HCT116 (cell line): ENCODE measurements around the gene PKN1. TPM values are rescaled to one million over a fixed set of nuclear protein-coding genes. Genes with fewer than 3 reads are reported as not detected.

Source experiments
- ATAC-seq: fragments of 200-7000 bp; cut with Tn5 transposase; 2 replicates; pipeline ENCODE4 v1.9.1; 2020; ENCODE audit warnings: mild to moderate bottlenecking, moderate library complexity
- BruUV-seq: library from RNA; stranded (reverse); fragments of 400-500 nt; replicated peaks from 2 replicates; lab custom pipeline; 2021; lab: Mats Ljungman, UMichigan
- CTCF ChIA-PET: fragments of 300-600 bp; sonication (Branson Sonifier 250); formaldehyde crosslinking; loops from one replicate; lab custom pipeline; 2021; ENCODE audit warnings: antibody characterized with exemption; lab: Charles Lee
- POLR2A ChIA-PET: fragments of 300-600, 350-600 bp; sonication (Branson Sonifier 250); formaldehyde crosslinking; loops from one replicate; lab custom pipeline; 2021; ENCODE audit warnings: antibody characterized with exemption; lab: Charles Lee
- RAD21 ChIA-PET, 2 experiments: fragments of 300-600 bp; sonication (Branson Sonifier 250); formaldehyde crosslinking; loops; one replicate each; lab custom pipeline; 2023; ENCODE audit warnings: low total read pairs in 2 of 2; ENCODE audit not compliant: uncharacterized antibody in 2 of 2, unreplicated experiment in 2 of 2, low non-redundant PET in 1 of 2; lab: Charles Lee
- DNase-seq: peaks from one replicate; pipeline ENCODE4 v3.0.0-alpha.2; 2010; ENCODE audit warnings: low read depth, low spot score
- H2AFZ ChIP-seq: fragments of 200-600 bp; shearing (Covaris generic), sonication (generic); 2 replicates; pipeline ENCODE4 v1.6.1; 2017; ENCODE audit warnings: low read depth, mixed run types, mixed read lengths, antibody characterized with exemption, low read length; ENCODE audit not compliant: poor library complexity, severe bottlenecking
- H3K27ac ChIP-seq: 2 replicates; pipeline ENCODE4 v1.5.1; 2012; ENCODE audit warnings: low read depth, low read length
- H3K27me3 ChIP-seq: fragments of 200-600 bp; sonication (generic); 2 replicates; pipeline ENCODE4 v1.6.1; 2016; ENCODE audit warnings: mixed run types, low read length, mixed read lengths; ENCODE audit not compliant: insufficient read depth
- H3K36me3 ChIP-seq, 2 experiments: fragments of 200-500 bp in 1 of 2; fragments of 200-600 bp in 1 of 2; sonication (Bioruptor generic) in 1 of 2; sonication (generic) in 1 of 2; 2 replicates each; pipeline versions ENCODE4 v1.5.1 to v1.6.1; 2014 to 2016; ENCODE audit warnings: low read length in 2 of 2, inconsistent platforms in 1 of 2, mixed read lengths in 1 of 2, mixed run types in 1 of 2; ENCODE audit not compliant: insufficient read depth in 2 of 2, control insufficient read depth in 1 of 2
- H3K4me1 ChIP-seq, 2 experiments: fragments of 200-600 bp in 1 of 2; sonication (generic) in 1 of 2; 2 replicates each; pipeline versions ENCODE4 v1.5.1 to v1.6.1; 2012 to 2017; ENCODE audit warnings: low read length in 2 of 2, inconsistent platforms in 1 of 2, mild to moderate bottlenecking in 1 of 2, mixed read lengths in 1 of 2, mixed run types in 1 of 2, moderate library complexity in 1 of 2; ENCODE audit not compliant: insufficient read depth in 2 of 2, control insufficient read depth in 1 of 2
- H3K4me2 ChIP-seq: fragments of 200-600 bp; sonication (generic); 2 replicates; pipeline ENCODE4 v1.6.1; 2017; ENCODE audit warnings: mixed run types, low read length, mixed read lengths
- H3K4me3 ChIP-seq, 2 experiments: fragments of 200-600 bp in 1 of 2; sonication (generic) in 1 of 2; replicated peaks in 1 of 2; 2 replicates each; pipeline ENCODE4 v1.5.1; 2011 to 2016; ENCODE audit warnings: low read length in 2 of 2, control low read depth in 1 of 2, low read depth in 1 of 2, mild to moderate bottlenecking in 1 of 2, mixed read lengths in 1 of 2, mixed run types in 1 of 2
- H3K79me2 ChIP-seq: fragments of 200-600 bp; sonication (generic); 2 replicates; pipeline ENCODE4 v1.6.1; 2017; ENCODE audit warnings: mild to moderate bottlenecking, mixed run types, low read length, moderate library complexity, mixed read lengths; ENCODE audit not compliant: insufficient read depth
- H3K9ac ChIP-seq: fragments of 200-600 bp; sonication (generic); 2 replicates; pipeline ENCODE4 v1.6.1; 2016; ENCODE audit warnings: low read length, mixed read lengths
- H3K9me2 ChIP-seq: fragments of 200-600 bp; sonication (generic), shearing (Covaris generic); 2 replicates; pipeline ENCODE4 v1.6.1; 2017; ENCODE audit warnings: mixed run types, mild to moderate bottlenecking, moderate library complexity; ENCODE audit not compliant: insufficient read depth
- H3K9me3 ChIP-seq, 2 experiments: fragments of 200-500 bp in 1 of 2; fragments of 200-600 bp in 1 of 2; sonication (Bioruptor generic) in 1 of 2; sonication (generic) in 1 of 2; 2 replicates each; pipeline ENCODE4 v1.6.1; 2014 to 2017; ENCODE audit warnings: low read length in 2 of 2, mixed read lengths in 2 of 2, inconsistent platforms in 1 of 2, low read depth in 1 of 2, mild to moderate bottlenecking in 1 of 2, mixed run types in 1 of 2, moderate library complexity in 1 of 2; ENCODE audit not compliant: control insufficient read depth in 1 of 2, insufficient read depth in 1 of 2
- H4K20me1 ChIP-seq: fragments of 200-600 bp; sonication (generic), shearing (Covaris generic); 2 replicates; pipeline ENCODE4 v1.6.1; 2017; ENCODE audit warnings: mixed run types, mild to moderate bottlenecking, moderate library complexity; ENCODE audit not compliant: insufficient read depth
- CEBPB ChIP-seq: IDR thresholded peaks from 2 replicates; pipeline ENCODE4 v1.6.1; 2012; ENCODE audit warnings: low read depth
- ELF1 ChIP-seq: IDR thresholded peaks from 2 replicates; pipeline ENCODE4 v1.6.1; 2012; ENCODE audit warnings: low read depth, borderline replicate concordance
- EZH2 ChIP-seq: fragments of 200-600 bp; sonication (generic); IDR thresholded peaks from 2 replicates; pipeline ENCODE4 v1.6.1; 2017; ENCODE audit warnings: antibody characterized with exemption, mixed run types
- FOSL1 ChIP-seq: IDR thresholded peaks from 2 replicates; pipeline ENCODE4 v1.6.1; 2012; ENCODE audit warnings: low read depth
- RAD21 ChIP-seq: IDR thresholded peaks from 2 replicates; pipeline ENCODE4 v1.6.1; 2012; ENCODE audit warnings: low read depth, mild to moderate bottlenecking
- SP1 ChIP-seq: IDR thresholded peaks from 2 replicates; pipeline ENCODE4 v1.6.1; 2012; ENCODE audit warnings: low read depth
- ZFX ChIP-seq: fragments of 450-650 bp; IDR thresholded peaks from 2 replicates; pipeline ENCODE4 v1.6.1; 2017
- intact Hi-C: fragments of 100-400 bp; cut with micrococcal nuclease; formaldehyde crosslinking; loops from 2 replicates; pipeline ENCODE4 v1.10.0; 2022
- total RNA-seq: library from RNA; stranded (reverse); gene quantifications from one replicate; pipeline ENCODE4 v1.2.1, GENCODE V29; 2021; ENCODE audit not compliant: unreplicated experiment

The PKN1 gene
- total RNA-seq, 1 experiment from 2014 or later = 248 TPM

DNA sequence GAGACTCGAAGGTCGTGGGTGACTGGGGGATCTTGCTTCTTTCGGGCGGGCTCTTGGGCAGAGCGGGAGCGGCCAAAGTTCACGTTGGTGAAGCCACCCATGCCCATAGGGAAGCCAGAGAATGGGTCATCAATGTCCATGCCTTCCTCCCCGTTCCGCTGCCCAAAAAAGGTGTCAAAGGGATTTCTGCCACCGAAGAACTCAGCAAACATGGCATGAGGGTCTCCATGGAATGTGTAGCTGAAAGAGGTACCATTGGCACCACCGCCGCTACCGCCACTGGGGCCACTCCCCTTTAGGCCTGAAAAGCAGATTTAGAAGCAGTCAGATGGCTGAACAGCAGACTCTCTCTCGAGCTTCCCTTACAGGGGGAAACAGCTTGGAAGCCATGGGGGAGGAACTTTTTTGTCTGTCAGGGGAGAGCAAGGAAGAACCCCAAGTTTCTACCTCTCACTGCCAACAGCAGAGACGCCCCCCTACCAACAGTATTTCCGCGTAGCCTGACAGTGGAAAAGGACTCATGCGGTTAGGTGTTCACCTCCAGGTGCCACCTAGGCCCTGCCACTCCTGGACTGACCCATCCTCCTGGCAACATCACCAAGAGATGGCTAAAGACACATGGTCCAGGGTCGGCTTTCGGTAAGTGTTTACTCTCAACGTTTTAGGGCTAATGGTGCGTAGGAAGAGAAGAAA, 83.8 kb downstream of the PKN1 start:
- RAD21 ChIA-PET = interaction anchor here in 1 of 2 experiments (1.7 kb wide), 1 partner anchor 55 kb away, joined by 4 read pairs; the partner anchor contains the start of gene NDUFB7
- POLR2A ChIA-PET = interaction anchor here (0.7 to 4.7 kb wide), 3 partner anchors 9 to 34 kb away, joined by 3 to 112 read pairs (median 22); no protein-coding TSS in a partner anchor
- Histone ChIP-seq H4K20me1 (peaks cover 38% of the 10 kb centered on the region; the same call in 1 of the 2 replicates), H3K4me1 (peaks cover 49 to 83% of the 10 kb centered on the region in 2 experiments), H3K4me3 (peak overlapping the region; percentile 90 to 96), H3K36me3 (peaks cover 7 to 30% of the 10 kb centered on the region in 2 experiments; a peak in 3 of 4 replicates), H2AFZ (no peak overlapping the region), H3K27me3 (no peaks in the 10 kb centered on the region), H3K9me2 (no peaks in the 10 kb centered on the region), H3K4me2 (peak overlapping the region; percentile 95), H3K9ac (peak overlapping the region; percentile 99), H3K79me2 (peaks cover 44% of the 10 kb centered on the region), H3K27ac (peak overlapping the region; percentile 97), H3K9me3 (no peaks in the 10 kb centered on the region)
- no peak for DNase-seq
- CTCF ChIA-PET = interaction anchor here (1.9 kb wide), 1 partner anchor 38 kb away, joined by 4 read pairs; no protein-coding TSS in a partner anchor
- no peak for ATAC-seq
- BruUV-seq = TSS peak; percentile 58
- intact Hi-C loops = no loop called here
- TF ChIP-seq ELF1 (no peak), CEBPB (no peak), SP1 (no peak), ZFX (no peak), RAD21 (no peak; the same call in 1 of the 2 replicates), EZH2 (no peak), FOSL1 (no peak)

DNA sequence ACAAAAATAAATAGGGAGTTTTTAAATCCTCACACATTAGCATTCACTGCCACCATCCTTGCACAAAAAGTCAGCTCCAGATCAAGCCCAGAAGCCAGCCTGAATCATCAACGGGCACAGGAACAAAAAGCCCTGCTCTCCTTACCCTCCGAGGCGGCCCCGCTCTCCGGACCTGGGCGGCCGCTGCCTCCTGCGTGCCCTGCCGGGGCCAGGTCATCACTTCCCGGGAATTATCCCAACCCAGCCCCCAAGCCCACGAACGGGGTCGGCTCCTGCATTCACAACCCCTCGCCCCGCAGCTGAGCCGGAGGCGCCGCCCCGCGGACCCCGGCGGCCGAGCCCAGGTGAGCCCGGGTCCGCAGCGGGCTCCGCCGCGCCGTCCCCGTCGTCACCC, 84.3 kb downstream of the PKN1 start:
- no peak for TF ChIP-seq FOSL1
- ChIA-PET POLR2A (interaction anchor here (0.7 to 4.7 kb wide), 9 partner anchors 8 to 180 kb away, joined by 3 to 112 read pairs (median 7); partner anchors contain the start of genes GIPC1 and NDUFB7), CTCF (interaction anchor here (1.9 kb wide), 1 partner anchor 39 kb away, joined by 4 read pairs; no protein-coding TSS in a partner anchor), RAD21 (interaction anchor here in 1 of 2 experiments (1.7 kb wide), 1 partner anchor 54 kb away, joined by 4 read pairs; the partner anchor contains the start of gene NDUFB7)
- no peak for DNase-seq
- H3K79me2 ChIP-seq = peaks cover 44% of the 10 kb centered on the region
- H4K20me1 ChIP-seq = peaks cover 38% of the 10 kb centered on the region; the same call in 1 of the 2 replicates
- H3K27me3 ChIP-seq = no peaks in the 10 kb centered on the region
- intact Hi-C loops = no loop called here
- BruUV-seq = no TSS peak
- no peaks in the 10 kb centered on the region for H3K9me3 ChIP-seq
- no peak for ATAC-seq
- no peaks in the 10 kb centered on the region for H3K9me2 ChIP-seq
- peak overlapping the region; percentile 97 for H3K27ac ChIP-seq
- no peak overlapping the region for H2AFZ ChIP-seq
- H3K4me2 ChIP-seq = peak overlapping the region; percentile 95
- H3K4me1 ChIP-seq = peaks cover 50 to 83% of the 10 kb centered on the region in 2 experiments
- peak overlapping the region; percentile 90 to 96 for H3K4me3 ChIP-seq
- H3K9ac ChIP-seq = peak overlapping the region; percentile 99
- H3K36me3 ChIP-seq = peaks cover 7 to 30% of the 10 kb centered on the region in 2 experiments; a peak in 3 of 4 replicates
